HepG2 (cell line): ENCODE data around the gene AARSD1. TPM values are rescaled to one million over a fixed set of nuclear protein-coding genes. Genes with fewer than 3 reads are reported as not detected.

Experiments used
- ATAC-seq: fragments of 200-7000 bp; cut with Tn5 transposase; 3 replicates; pipeline ENCODE4 v1.9.1; 2020; ENCODE audit warnings: mild to moderate bottlenecking, moderate library complexity
- BruUV-seq: library from RNA; stranded (reverse); fragments of 400-500 nt; replicated peaks from 2 replicates; lab custom pipeline; 2021; lab: Mats Ljungman, UMichigan
- CTCF ChIA-PET: fragments of 300-600 bp; formaldehyde crosslinking; extraction: SDS; loops from one replicate; lab custom pipeline; 2021; ENCODE audit warnings: low total read pairs, inconsistent platforms, low intra/inter-chr PET ratio; lab: Yijun Ruan, JAX
- POLR2A ChIA-PET: fragments of 350-600 bp; sonication (Branson Sonifier 250); formaldehyde crosslinking; loops from one replicate; lab custom pipeline; 2020; ENCODE audit warnings: antibody characterized with exemption, inconsistent platforms; lab: Yijun Ruan, JAX
- DNase-seq: peaks from one replicate; pipeline ENCODE4 v3.0.0-alpha.2; 2015; ENCODE audit warnings: low spot score
- FAIRE-seq: peaks from 3 replicates; lab custom pipeline; 2011; peaks lifted over from hg19 to GRCh38; lab: Jason Lieb, UNC
- H2AFZ ChIP-seq: one replicate; pipeline ENCODE4 v1.6.1; 2011; ENCODE audit warnings: low read length, inconsistent platforms
- H3K27ac ChIP-seq: fragments of 300-600 bp; 3 replicates; pipeline ENCODE4 v1.8.0; 2011; ENCODE audit warnings: mixed run types, mild to moderate bottlenecking, mixed read lengths, low read length, inconsistent platforms; ENCODE audit not compliant: insufficient read depth; ENCODE audit errors: extremely low read length
- H3K27me3 ChIP-seq, 2 experiments: fragments of 200-600 bp in 1 of 2; 2 replicates in 1 of 2; 3 replicates in 1 of 2; pipeline versions ENCODE4 v1.6.0 to v1.8.0; 2011; ENCODE audit warnings: low read length in 2 of 2, mild to moderate bottlenecking in 2 of 2, moderate library complexity in 2 of 2, inconsistent platforms in 1 of 2; ENCODE audit not compliant: insufficient read depth in 2 of 2, control insufficient read depth in 1 of 2
- H3K36me3 ChIP-seq, 2 experiments: fragments of 200-600 bp in 1 of 2; replicated peaks in 1 of 2; 2 replicates in 1 of 2; 3 replicates in 1 of 2; pipeline versions ENCODE4 v1.5.1 to v1.8.0; 2011; ENCODE audit warnings: low read length in 2 of 2, inconsistent platforms in 1 of 2; ENCODE audit not compliant: insufficient read depth in 2 of 2, control insufficient read depth in 1 of 2
- H3K4me1 ChIP-seq: 2 replicates; pipeline ENCODE4 v1.5.1; 2012; ENCODE audit warnings: low read length, inconsistent platforms; ENCODE audit not compliant: insufficient read depth
- H3K4me2 ChIP-seq: 2 replicates; pipeline ENCODE4 v1.6.0; 2011; ENCODE audit warnings: low read depth, low read length, inconsistent platforms
- H3K4me3 ChIP-seq, 3 experiments: fragments of 200-600 bp in 1 of 3; sonication (generic), shearing (Covaris generic) in 1 of 3; replicated peaks in 1 of 3; 2 replicates each; pipeline ENCODE4 v1.5.1; 2011 to 2016; ENCODE audit warnings: low read length in 3 of 3, inconsistent platforms in 2 of 3, low read depth in 2 of 3, mild to moderate bottlenecking in 2 of 3, control low read depth in 1 of 3, mixed read lengths in 1 of 3; ENCODE audit not compliant: insufficient read depth in 1 of 3
- H3K79me2 ChIP-seq: one replicate; pipeline ENCODE4 v1.6.1; 2011; ENCODE audit warnings: low read length, inconsistent platforms; ENCODE audit not compliant: insufficient read depth
- H3K9ac ChIP-seq: 2 replicates; pipeline ENCODE4 v1.6.0; 2011; ENCODE audit warnings: mild to moderate bottlenecking, low read depth, low read length, inconsistent platforms; ENCODE audit not compliant: insufficient read depth
- H3K9me3 ChIP-seq: 2 replicates; pipeline ENCODE4 v1.5.1; 2012; ENCODE audit warnings: mild to moderate bottlenecking, low read length
- H4K20me1 ChIP-seq: 2 replicates; pipeline ENCODE4 v1.6.0; 2011; ENCODE audit warnings: inconsistent platforms, mild to moderate bottlenecking, low read length, moderate library complexity; ENCODE audit not compliant: insufficient read depth
- CCDC6 ChIP-seq: sonication (generic); formaldehyde crosslinking; IDR thresholded peaks from 2 replicates; pipeline ENCODE4 v1.8.1; 2022; ENCODE audit warnings: mild to moderate bottlenecking, missing genetic modification reagents, moderate library complexity
- DNMT3B ChIP-seq: conservative IDR thresholded peaks from 2 replicates; pipeline ENCODE4 v1.6.1; 2016; ENCODE audit warnings: missing biosample characterization, control low read depth
- FLYWCH1 ChIP-seq: sonication (generic); formaldehyde crosslinking; IDR thresholded peaks from 2 replicates; pipeline ENCODE4 v1.8.1; 2023; ENCODE audit warnings: mild to moderate bottlenecking, missing genetic modification reagents
- PAF1 ChIP-seq: IDR thresholded peaks from 2 replicates; pipeline ENCODE4 v1.6.1; 2016; ENCODE audit warnings: missing genetic modification reagents, missing compliant biosample characterization
- WGBS: methylation state at CpG from one replicate; pipeline ENCODE4 v1.1.6; 2017; ENCODE audit warnings: low lambda C conversion rate; 5-methylcytosine and 5-hydroxymethylcytosine counted together
- in situ Hi-C: cut with HindIII; loops from 2 replicates; pipeline ENCODE4 v1.10.0; 2017; ENCODE audit warnings: low pct_unique_long_range_greater_than_20kb; ENCODE audit not compliant: extremely low pct_ligation_motif_present
- intact Hi-C: fragments of 100-400 bp; cut with micrococcal nuclease; formaldehyde crosslinking; loops from one replicate; pipeline ENCODE4 v1.10.0; 2022; ENCODE audit not compliant: unreplicated experiment
- polyA plus RNA-seq, 8 experiments: library from polyadenylated mRNA; depleted of rRNA in 3 of 8; stranded (reverse) in 7 of 8; unstranded in 1 of 8; fragments of >200 nt; fragmentation: Illumina TruSeq in 4 of 8; extraction: Trizol in 4 of 8; gene quantifications; 2 replicates each; pipeline versions ENCODE4 v1.2.1 to v1.2.3, GENCODE V29; 2011 to 2016; ENCODE audit warnings: low read depth in 4 of 8, missing spikeins in 1 of 8, mixed read lengths in 1 of 8; ENCODE audit not compliant: insufficient read depth in 1 of 8
- total RNA-seq, 5 experiments: library from RNA; depleted of rRNA; stranded (reverse); fragments of >200 nt; fragmentation: Illumina TruSeq; extraction: Trizol; gene quantifications; 2 replicates each; pipeline ENCODE4 v1.2.3, GENCODE V29; 2016; ENCODE audit warnings: low read depth in 1 of 5
- TF ChIP-seq, protein P1 (sequence below): sonication (generic); formaldehyde crosslinking; IDR thresholded peaks from 2 replicates; pipeline ENCODE4 v1.4.0; 2020; ENCODE audit warnings: missing genetic modification reagents, low read depth, mild to moderate bottlenecking, borderline replicate concordance
- TF ChIP-seq, protein P2 (sequence below): sonication (generic); formaldehyde crosslinking; IDR thresholded peaks from 2 replicates; pipeline ENCODE4 v1.8.1; 2023; ENCODE audit warnings: mild to moderate bottlenecking, missing genetic modification reagents
- TF ChIP-seq, protein P3 (sequence below): sonication (generic); formaldehyde crosslinking; IDR thresholded peaks from 2 replicates; pipeline ENCODE4 v1.5.0; 2020; ENCODE audit warnings: mild to moderate bottlenecking, missing genetic modification reagents, borderline replicate concordance
- TF ChIP-seq, protein P4 (sequence below), 2 experiments: fragments of 450-650 bp in 1 of 2; sonication (generic) in 1 of 2; formaldehyde crosslinking; IDR thresholded peaks; 2 replicates each; pipeline versions ENCODE4 v1.5.0 to v1.8.0; 2020 to 2022; ENCODE audit warnings: mild to moderate bottlenecking in 1 of 2, missing genetic modification reagents in 1 of 2

AARSD1 gene
- total and polyA plus RNA-seq, 2 of the 13 experiments (the other 11 are each of a cell fraction or from before 2014, with no cell fraction given) = 24.7 to 29.3 TPM

DNA sequence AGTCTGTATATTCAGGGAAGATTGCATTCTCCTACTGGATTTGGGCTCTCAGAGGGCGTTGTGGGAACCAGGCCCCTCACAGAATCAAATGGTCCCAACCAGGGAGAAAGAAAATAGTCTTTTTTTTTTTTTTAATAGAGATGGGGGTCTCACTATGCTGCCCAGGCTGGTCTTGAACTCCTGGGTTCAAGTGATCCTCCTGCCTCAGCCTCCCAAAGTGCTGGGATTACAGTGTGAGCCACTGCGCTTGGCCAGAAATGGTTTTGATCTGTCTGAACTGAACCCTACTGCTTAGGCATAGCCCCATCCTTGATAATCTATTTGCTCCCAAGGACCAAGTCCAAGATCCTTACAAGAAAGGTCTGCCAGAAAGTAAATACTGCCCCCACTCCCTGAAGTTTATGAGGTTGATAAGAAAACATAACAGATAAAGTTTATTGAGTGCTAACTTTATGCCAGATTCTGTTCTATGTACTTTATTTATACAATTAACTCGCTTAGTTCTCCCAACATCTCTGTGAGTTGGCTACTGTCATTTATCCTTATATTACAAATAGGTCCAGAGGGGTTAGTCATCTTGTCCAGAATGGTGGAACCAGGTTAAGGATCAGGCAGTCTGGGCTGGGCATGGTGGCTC, 50.2 kb downstream of the AARSD1 start:
- Histone ChIP-seq H3K4me1 (peaks cover 25% of the 10 kb centered on the region), H3K4me2 (no peak overlapping the region), H3K79me2 (no peaks in the 10 kb centered on the region), H3K27ac (no peak overlapping the region), H3K9me3 (no peaks in the 10 kb centered on the region), H4K20me1 (0 out of 2 replicates have a peak, but pooled peaks cover 2% of the 10 kb centered on the region), H3K27me3 (no peaks in the 10 kb centered on the region), H3K9ac (no peak overlapping the region), H3K36me3 (peaks cover 0 to 8% of the 10 kb centered on the region in 2 experiments; a peak in 1 of 5 replicates), H2AFZ (no peak overlapping the region), H3K4me3 (no peak overlapping the region)
- peak; percentile 6; the same call in 2 of the 3 replicates for ATAC-seq
- 96% methylated on average over 3 of the region's 3 CpGs for WGBS
- in situ Hi-C loops (no loop called here), intact Hi-C loops (no loop called here)
- ChIA-PET CTCF (no interaction called here), POLR2A (no interaction called here)
- TF ChIP-seq, protein P1, sequence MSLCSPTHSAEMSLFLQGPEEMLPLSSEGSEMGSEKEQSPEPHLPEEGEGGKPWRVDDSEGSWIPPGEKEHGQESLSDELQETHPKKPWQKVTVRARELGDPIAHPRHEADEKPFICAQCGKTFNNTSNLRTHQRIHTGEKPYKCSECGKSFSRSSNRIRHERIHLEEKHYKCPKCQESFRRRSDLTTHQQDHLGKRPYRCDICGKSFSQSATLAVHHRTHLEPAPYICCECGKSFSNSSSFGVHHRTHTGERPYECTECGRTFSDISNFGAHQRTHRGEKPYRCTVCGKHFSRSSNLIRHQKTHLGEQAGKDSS = no peak
- TF ChIP-seq DNMT3B (CRISPR knock-in tag) (no peak), PAF1 (CRISPR knock-in tag) (peak; percentile 88; the same call in 1 of the 2 replicates), FLYWCH1 (CRISPR knock-in tag) (no peak), CCDC6 (CRISPR knock-in tag) (no peak)
- TF ChIP-seq, protein P2, sequence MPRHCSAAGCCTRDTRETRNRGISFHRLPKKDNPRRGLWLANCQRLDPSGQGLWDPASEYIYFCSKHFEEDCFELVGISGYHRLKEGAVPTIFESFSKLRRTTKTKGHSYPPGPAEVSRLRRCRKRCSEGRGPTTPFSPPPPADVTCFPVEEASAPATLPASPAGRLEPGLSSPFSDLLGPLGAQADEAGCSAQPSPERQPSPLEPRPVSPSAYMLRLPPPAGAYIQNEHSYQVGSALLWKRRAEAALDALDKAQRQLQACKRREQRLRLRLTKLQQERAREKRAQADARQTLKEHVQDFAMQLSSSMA = no peak
- TF ChIP-seq, protein P3, sequence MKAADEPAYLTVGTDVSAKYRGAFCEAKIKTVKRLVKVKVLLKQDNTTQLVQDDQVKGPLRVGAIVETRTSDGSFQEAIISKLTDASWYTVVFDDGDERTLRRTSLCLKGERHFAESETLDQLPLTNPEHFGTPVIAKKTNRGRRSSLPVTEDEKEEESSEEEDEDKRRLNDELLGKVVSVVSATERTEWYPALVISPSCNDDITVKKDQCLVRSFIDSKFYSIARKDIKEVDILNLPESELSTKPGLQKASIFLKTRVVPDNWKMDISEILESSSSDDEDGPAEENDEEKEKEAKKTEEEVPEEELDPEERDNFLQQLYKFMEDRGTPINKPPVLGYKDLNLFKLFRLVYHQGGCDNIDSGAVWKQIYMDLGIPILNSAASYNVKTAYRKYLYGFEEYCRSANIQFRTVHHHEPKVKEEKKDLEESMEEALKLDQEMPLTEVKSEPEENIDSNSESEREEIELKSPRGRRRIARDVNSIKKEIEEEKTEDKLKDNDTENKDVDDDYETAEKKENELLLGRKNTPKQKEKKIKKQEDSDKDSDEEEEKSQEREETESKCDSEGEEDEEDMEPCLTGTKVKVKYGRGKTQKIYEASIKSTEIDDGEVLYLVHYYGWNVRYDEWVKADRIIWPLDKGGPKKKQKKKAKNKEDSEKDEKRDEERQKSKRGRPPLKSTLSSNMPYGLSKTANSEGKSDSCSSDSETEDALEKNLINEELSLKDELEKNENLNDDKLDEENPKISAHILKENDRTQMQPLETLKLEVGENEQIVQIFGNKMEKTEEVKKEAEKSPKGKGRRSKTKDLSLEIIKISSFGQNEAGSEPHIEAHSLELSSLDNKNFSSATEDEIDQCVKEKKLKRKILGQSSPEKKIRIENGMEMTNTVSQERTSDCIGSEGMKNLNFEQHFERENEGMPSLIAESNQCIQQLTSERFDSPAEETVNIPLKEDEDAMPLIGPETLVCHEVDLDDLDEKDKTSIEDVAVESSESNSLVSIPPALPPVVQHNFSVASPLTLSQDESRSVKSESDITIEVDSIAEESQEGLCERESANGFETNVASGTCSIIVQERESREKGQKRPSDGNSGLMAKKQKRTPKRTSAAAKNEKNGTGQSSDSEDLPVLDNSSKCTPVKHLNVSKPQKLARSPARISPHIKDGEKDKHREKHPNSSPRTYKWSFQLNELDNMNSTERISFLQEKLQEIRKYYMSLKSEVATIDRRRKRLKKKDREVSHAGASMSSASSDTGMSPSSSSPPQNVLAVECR = peak; percentile 32; the same call in 1 of the 2 replicates
- TF ChIP-seq, protein P4, sequence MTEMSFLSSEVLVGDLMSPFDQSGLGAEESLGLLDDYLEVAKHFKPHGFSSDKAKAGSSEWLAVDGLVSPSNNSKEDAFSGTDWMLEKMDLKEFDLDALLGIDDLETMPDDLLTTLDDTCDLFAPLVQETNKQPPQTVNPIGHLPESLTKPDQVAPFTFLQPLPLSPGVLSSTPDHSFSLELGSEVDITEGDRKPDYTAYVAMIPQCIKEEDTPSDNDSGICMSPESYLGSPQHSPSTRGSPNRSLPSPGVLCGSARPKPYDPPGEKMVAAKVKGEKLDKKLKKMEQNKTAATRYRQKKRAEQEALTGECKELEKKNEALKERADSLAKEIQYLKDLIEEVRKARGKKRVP (CRISPR knock-in tag; IDR thresholded peaks at IDR 0.05) = no peak
- no peak for FAIRE-seq
- no peak for DNase-seq
- no TSS peak for BruUV-seq
